Right lobe of liver (tissue), 6 donors: Measurements from ENCODE around the gene FOXJ1. TPM values are rescaled to one million over a fixed set of nuclear protein-coding genes. Genes with fewer than 3 reads are reported as not detected.

Source experiments
- ATAC-seq, 4 donors: fragments of 200-7000 bp; cut with Tn5 transposase; one replicate each; pipeline ENCODE4 v1.9.1; 2020; ENCODE audit warnings: mild to moderate bottlenecking in 4 of 4, moderate library complexity in 4 of 4
- DNase-seq, 3 donors: peaks; one replicate each; pipeline ENCODE4 v3.0.0-alpha.2; 2020
- H3K27ac ChIP-seq, 3 donors: fragments of 200-600 bp; one replicate each; pipeline ENCODE4 v1.8.0; 2022
- H3K27me3 ChIP-seq, 2 donors: fragments of 200-600 bp; one replicate each; pipeline ENCODE4 v1.8.0; 2022
- H3K36me3 ChIP-seq, 4 donors: fragments of 200-600 bp; sonication (generic) in 1 of 4; one replicate each; pipeline versions ENCODE4 v1.5.1 to v1.8.0; 2017 to 2022; ENCODE audit warnings: control low read depth in 1 of 4
- H3K4me1 ChIP-seq, 4 donors: fragments of 200-600 bp; sonication (generic) in 1 of 4; one replicate each; pipeline versions ENCODE4 v1.5.1 to v1.8.0; 2017 to 2022; ENCODE audit warnings: control low read depth in 1 of 4
- H3K4me3 ChIP-seq, 3 donors: fragments of 200-600 bp; one replicate each; pipeline ENCODE4 v1.8.0; 2022
- H3K9me3 ChIP-seq, 4 donors: fragments of 200-600 bp; sonication (generic) in 1 of 4; one replicate each; pipeline versions ENCODE4 v1.5.1 to v1.8.0; 2017 to 2022; ENCODE audit warnings: control low read depth in 1 of 4
- CTCF ChIP-seq, 4 donors: fragments of 200-600 bp in 3 of 4; fragments of 450-650 bp in 1 of 4; IDR thresholded peaks; one replicate each; pipeline versions ENCODE4 v1.5.1 to v1.8.0; 2016 to 2022; ENCODE audit warnings: antibody characterized with exemption in 4 of 4, mild to moderate bottlenecking in 2 of 4
- POLR2A ChIP-seq: fragments of 450-650 bp; IDR thresholded peaks from one replicate; pipeline ENCODE4 v1.6.1; 2017; ENCODE audit warnings: antibody characterized with exemption, mild to moderate bottlenecking
- whole genome bisulfite sequencing: methylation state at CpG from one replicate; pipeline ENCODE4 v1.1.6; 2018; ENCODE audit warnings: low coverage, low lambda C conversion rate; ENCODE audit not compliant: insufficient coverage; ENCODE audit errors: missing lambda C conversion rate; 5-methylcytosine and 5-hydroxymethylcytosine counted together
- intact Hi-C, 2 donors: fragments of 100-400 bp; cut with DNase I; formaldehyde crosslinking; loops; one replicate each; pipeline versions ENCODE4 v1.11.2 to v1.14.1; 2022
- total RNA-seq, 6 experiments: library from RNA; depleted of rRNA in 2 of 6; stranded (reverse); fragments of >200 nt in 2 of 6; fragmentation: NEBNext Ultra II Directional in 3 of 6; extraction: Animal tissue kit (Norgen Biotek cat#: 25700) in 3 of 6; gene quantifications; one replicate each; pipeline versions ENCODE4 v1.1.0 to v1.2.4, GENCODE V29; 2016 to 2023
- donor health status: DM: no; HTN: yes; CAD: no.
- donor health status: DM: no; HTN: no; CAD: no.
- donor health status: DM: no; HTN: no; CAD: no.
- donor health status: DM: no; HTN: yes; CAD: no.
- donor health status: DM: no; HTN: yes; CAD: no.

FOXJ1 gene
- total RNA-seq, 6 experiments from 2014 or later = 0.06 to 0.12 (median 0.11) TPM; not detected in 3

GRCh38 chr17:76137351-76138233 lies 3.5 kb downstream of the FOXJ1 start:
- intact Hi-C loops = no loop called here
- Histone ChIP-seq H3K4me3 (no peak overlapping the region), H3K27me3 (peaks cover 0 to 9% of the 10 kb centered on the region in 2 donors), H3K36me3 (no peaks in the 10 kb centered on the region), H3K4me1 (peaks cover 0 to 10% (median 4%) of the 10 kb centered on the region in 4 donors), H3K9me3 (no peaks in the 10 kb centered on the region), H3K27ac (no peak overlapping the region)
- DNase-seq (peak in 2 of 3 donors; percentile 17 to 47), ATAC-seq (no peak)
- WGBS = 34% methylated on average over 12 of the region's 54 CpGs
- no peak for TF ChIP-seq POLR2A
- TF ChIP-seq CTCF (IDR thresholded peaks at IDR 0.05) = no peak

- Histone ChIP-seq H3K27ac (no peak overlapping the region), H3K36me3 (no peaks in the 10 kb centered on the region), H3K4me3 (no peak overlapping the region), H3K4me1 (peaks cover 0 to 10% (median 4%) of the 10 kb centered on the region in 4 donors), H3K9me3 (no peaks in the 10 kb centered on the region), H3K27me3 (peaks cover 0 to 9% of the 10 kb centered on the region in 2 donors)
- DNase-seq (no peak), ATAC-seq (no peak)
- TF ChIP-seq CTCF (IDR thresholded peaks at IDR 0.05) (no peak), POLR2A (no peak)
- 75% methylated on average over 5 of the region's 7 CpGs for WGBS
- intact Hi-C loops = no loop called here
Observed at GRCh38 chr17:76137001-76137350, 4.1 kb downstream of the FOXJ1 start.

GRCh38 chr17:76136276-76137000 lies 4.6 kb downstream of the FOXJ1 start:
- ATAC-seq = no peak
- Histone ChIP-seq H3K4me3 (no peak overlapping the region), H3K27me3 (peaks cover 0 to 9% of the 10 kb centered on the region in 2 donors), H3K27ac (no peak overlapping the region), H3K36me3 (no peaks in the 10 kb centered on the region), H3K9me3 (no peaks in the 10 kb centered on the region), H3K4me1 (peaks cover 0 to 7% (median 3%) of the 10 kb centered on the region in 4 donors)
- DNase-seq = peak in 1 of 3 donors; percentile 28
- WGBS = 59% methylated on average over 12 of the region's 16 CpGs
- TF ChIP-seq CTCF (IDR thresholded peaks at IDR 0.05) = no peak
- TF ChIP-seq POLR2A = no peak
- intact Hi-C loops = no loop called here

GRCh38 chr17:76135810-76136188 lies 5.2 kb downstream of the FOXJ1 start:
- H3K4me3 ChIP-seq = no peak overlapping the region
- H3K36me3 ChIP-seq = no peaks in the 10 kb centered on the region
- TF ChIP-seq POLR2A = no peak
- TF ChIP-seq CTCF (IDR thresholded peaks at IDR 0.05) = no peak
- H3K27ac ChIP-seq = no peak overlapping the region
- peaks cover 0 to 9% of the 10 kb centered on the region in 2 donors for H3K27me3 ChIP-seq
- DNase-seq (peak in 1 of 3 donors; percentile 28), ATAC-seq (no peak)
- intact Hi-C loops = no loop called here
- WGBS = no CpG with 5 or more reads among the region's 8 CpGs
- peaks cover 0 to under 1% (median 0%) of the 10 kb centered on the region in 4 donors for H3K4me1 ChIP-seq
- no peaks in the 10 kb centered on the region for H3K9me3 ChIP-seq
